ENCODE data around the gene CATSPERB.

Gene CATSPERB

DNA sequence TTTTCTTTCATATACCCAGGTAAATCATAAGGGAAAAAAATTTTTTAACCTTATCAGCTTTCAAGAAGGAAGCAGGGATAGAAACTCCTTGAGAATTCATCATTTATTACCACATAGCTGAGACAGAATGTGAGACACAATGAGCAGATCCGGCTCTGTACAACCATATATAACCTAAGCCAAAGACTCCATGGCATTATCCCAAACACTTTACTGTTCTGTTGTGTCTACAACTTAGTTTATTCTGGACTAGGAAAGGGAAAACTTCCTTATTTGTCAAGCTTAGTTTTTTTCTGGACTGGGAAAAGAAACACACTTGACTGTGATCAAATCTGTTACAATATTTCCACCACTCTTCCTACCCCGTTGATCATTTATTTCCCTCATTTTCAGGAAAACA lies 38.3 kb upstream of the CATSPERB start:
- no peaks in the 10 kb centered on the region for H3K4me1 ChIP-seq (ENCODE audit: control insufficient read depth, insufficient read depth, low read depth, low read length)
- no peak overlapping the region for H2AFZ ChIP-seq (ENCODE audit: low read depth, low read length)
- H3K27ac ChIP-seq (ENCODE audit: low read length, poor library complexity, severe bottlenecking) = no peak overlapping the region
- no peaks in the 10 kb centered on the region for H3K36me3 ChIP-seq (ENCODE audit: control insufficient read depth in 1 of 2, insufficient read depth in 2 of 2, low read depth in 1 of 2, low read length in 2 of 2)
- no peaks in the 10 kb centered on the region for H3K27me3 ChIP-seq (ENCODE audit: control insufficient read depth in 1 of 2, insufficient read depth in 1 of 2, low read length in 2 of 2)
- H3K4me3 ChIP-seq (ENCODE audit: insufficient read depth in 1 of 2, low read depth in 1 of 2, low read length in 2 of 2) = no peak overlapping the region
- H3K9me3 ChIP-seq (ENCODE audit: control insufficient read depth, low read length) = no peaks in the 10 kb centered on the region
- no peak overlapping the region for H2BK15ac ChIP-seq (ENCODE audit: low read depth, poor library complexity, severe bottlenecking)
- H2AK5ac ChIP-seq (ENCODE audit: low read length, severe bottlenecking) = no peak overlapping the region
- no peak overlapping the region for H3K18ac ChIP-seq (ENCODE audit: low read depth in 1 of 2, low read length in 2 of 2)
- H4K91ac ChIP-seq (ENCODE audit: low read length) = no peak overlapping the region
- DNase-seq = no peak
- H2BK5ac ChIP-seq (ENCODE audit: low read depth, low read length, poor library complexity, severe bottlenecking) = no peak overlapping the region
- H3K14ac ChIP-seq (ENCODE audit: low read length in 2 of 2) = no peak overlapping the region
- H3K23ac ChIP-seq (ENCODE audit: low read length in 2 of 2) = no peak overlapping the region
- H3K79me1 ChIP-seq (replicated peaks; ENCODE audit: low read length, poor library complexity, severe bottlenecking) = no peaks in the 10 kb centered on the region
- no peak overlapping the region for H2BK120ac ChIP-seq (ENCODE audit: low read depth, low read length)
- H3K9ac ChIP-seq (ENCODE audit: low read length) = no peak overlapping the region
- H3K4me2 ChIP-seq (ENCODE audit: low read length, poor library complexity, severe bottlenecking) = no peak overlapping the region
- WGBS = 100% methylated on average over 1 of the region's 2 CpGs
- no peak overlapping the region for H3K4ac ChIP-seq (ENCODE audit: low read depth in 1 of 2, low read length in 2 of 2)
- no peak overlapping the region for H4K8ac ChIP-seq (ENCODE audit: low read length)
- H2BK12ac ChIP-seq (ENCODE audit: low read length in 2 of 2) = no peak overlapping the region

DNA sequence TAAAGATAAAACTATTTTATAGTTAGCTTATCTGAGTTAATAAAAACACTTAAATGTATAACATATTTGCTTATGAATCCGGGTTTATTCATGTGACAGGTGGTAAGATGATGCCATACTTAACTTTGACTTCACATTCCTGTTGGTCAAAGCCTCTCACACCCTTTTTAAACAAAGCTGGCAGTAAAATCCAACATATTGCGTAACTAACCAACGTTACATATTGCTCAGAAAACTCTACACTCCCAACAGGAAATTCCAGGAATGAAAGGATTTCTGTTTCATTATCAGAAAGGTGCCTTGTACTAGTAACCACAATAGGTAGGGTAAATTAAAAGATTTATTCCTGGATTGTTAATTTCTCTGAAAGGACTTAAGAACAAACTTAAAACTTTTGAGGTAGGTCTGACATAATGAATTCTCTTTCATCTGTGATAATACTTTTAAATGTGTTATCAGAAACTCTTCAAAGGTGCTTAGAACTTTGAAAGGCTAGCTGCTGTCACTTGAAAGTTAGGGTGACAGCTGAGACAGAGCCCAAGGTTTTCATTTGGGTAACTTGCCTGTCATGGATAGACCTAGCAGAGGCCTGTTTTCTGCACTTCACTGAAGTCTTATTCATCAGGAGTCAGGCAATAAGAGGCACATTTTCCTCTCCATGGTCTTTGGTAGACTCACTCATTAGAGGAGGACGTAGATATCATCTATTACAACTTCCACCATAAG lies 23.8 kb upstream of the CATSPERB start:
- Histone ChIP-seq H3K4me2 (ENCODE audit: low read length, poor library complexity, severe bottlenecking) (no peak overlapping the region), H2AFZ (ENCODE audit: low read depth, low read length) (no peak overlapping the region), H2BK5ac (ENCODE audit: low read depth, low read length, poor library complexity, severe bottlenecking) (no peak overlapping the region), H3K27ac (ENCODE audit: low read length, poor library complexity, severe bottlenecking) (no peak overlapping the region), H2AK5ac (ENCODE audit: low read length, severe bottlenecking) (no peak overlapping the region), H4K91ac (ENCODE audit: low read length) (no peak overlapping the region), H3K18ac (ENCODE audit: low read depth in 1 of 2, low read length in 2 of 2) (no peak overlapping the region), H2BK120ac (ENCODE audit: low read depth, low read length) (no peak overlapping the region), H3K36me3 (ENCODE audit: control insufficient read depth in 1 of 2, insufficient read depth in 2 of 2, low read depth in 1 of 2, low read length in 2 of 2) (no peaks in the 10 kb centered on the region), H3K23ac (ENCODE audit: low read length in 2 of 2) (no peak overlapping the region), H3K9ac (ENCODE audit: low read length) (no peak overlapping the region), H3K4ac (ENCODE audit: low read depth in 1 of 2, low read length in 2 of 2) (no peak overlapping the region), H3K4me1 (ENCODE audit: control insufficient read depth, insufficient read depth, low read depth, low read length) (no peaks in the 10 kb centered on the region), H3K27me3 (ENCODE audit: control insufficient read depth in 1 of 2, insufficient read depth in 1 of 2, low read length in 2 of 2) (no peaks in the 10 kb centered on the region), H2BK15ac (ENCODE audit: low read depth, poor library complexity, severe bottlenecking) (no peak overlapping the region), H3K9me3 (ENCODE audit: control insufficient read depth, low read length) (peaks cover 15% of the 10 kb centered on the region), H4K8ac (ENCODE audit: low read length) (no peak overlapping the region), H2BK12ac (ENCODE audit: low read length in 2 of 2) (no peak overlapping the region), H3K14ac (ENCODE audit: low read length in 2 of 2) (no peak overlapping the region), H3K4me3 (ENCODE audit: insufficient read depth in 1 of 2, low read depth in 1 of 2, low read length in 2 of 2) (no peak overlapping the region), H3K79me1 (replicated peaks; ENCODE audit: low read length, poor library complexity, severe bottlenecking) (no peaks in the 10 kb centered on the region)
- DNase-seq = no peak
- 46% methylated on average over 2 of the region's 4 CpGs for WGBS

DNA sequence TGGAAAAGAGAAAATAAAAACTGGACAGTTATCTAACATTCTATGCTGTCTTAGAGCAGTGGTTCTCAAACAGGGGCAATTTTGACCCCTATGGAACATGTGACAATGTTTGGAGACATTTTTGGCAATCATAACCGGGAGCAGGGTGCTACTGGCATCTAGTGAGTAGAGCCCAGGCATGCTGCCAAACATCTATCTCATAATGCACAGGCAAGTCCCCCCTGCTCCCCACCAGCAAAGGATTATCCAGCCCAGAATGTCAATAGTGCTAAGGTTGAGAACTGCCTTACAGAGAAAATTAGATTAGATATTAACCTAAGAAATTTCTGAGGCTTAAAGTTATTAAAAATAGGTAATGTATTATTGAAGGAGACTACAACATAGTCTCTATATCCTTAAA lies 22.9 kb upstream of the CATSPERB start:
- no peak overlapping the region for H3K4ac ChIP-seq (ENCODE audit: low read depth in 1 of 2, low read length in 2 of 2)
- H2BK5ac ChIP-seq (ENCODE audit: low read depth, low read length, poor library complexity, severe bottlenecking) = no peak overlapping the region
- H3K4me1 ChIP-seq (ENCODE audit: control insufficient read depth, insufficient read depth, low read depth, low read length) = no peaks in the 10 kb centered on the region
- H3K9ac ChIP-seq (ENCODE audit: low read length) = no peak overlapping the region
- no peak overlapping the region for H2BK12ac ChIP-seq (ENCODE audit: low read length in 2 of 2)
- H2AK5ac ChIP-seq (ENCODE audit: low read length, severe bottlenecking) = no peak overlapping the region
- H2BK15ac ChIP-seq (ENCODE audit: low read depth, poor library complexity, severe bottlenecking) = no peak overlapping the region
- no peak overlapping the region for H2AFZ ChIP-seq (ENCODE audit: low read depth, low read length)
- H3K18ac ChIP-seq (ENCODE audit: low read depth in 1 of 2, low read length in 2 of 2) = no peak overlapping the region
- H3K23ac ChIP-seq (ENCODE audit: low read length in 2 of 2) = no peak overlapping the region
- H4K91ac ChIP-seq (ENCODE audit: low read length) = no peak overlapping the region
- 80% methylated on average over 1 of the region's 1 CpG for WGBS
- H4K8ac ChIP-seq (ENCODE audit: low read length) = no peak overlapping the region
- H3K27me3 ChIP-seq (ENCODE audit: control insufficient read depth in 1 of 2, insufficient read depth in 1 of 2, low read length in 2 of 2) = no peaks in the 10 kb centered on the region
- no peaks in the 10 kb centered on the region for H3K79me1 ChIP-seq (replicated peaks; ENCODE audit: low read length, poor library complexity, severe bottlenecking)
- H3K9me3 ChIP-seq (ENCODE audit: control insufficient read depth, low read length) = peaks cover 5% of the 10 kb centered on the region
- no peak overlapping the region for H3K27ac ChIP-seq (ENCODE audit: low read length, poor library complexity, severe bottlenecking)
- no peak overlapping the region for H3K4me2 ChIP-seq (ENCODE audit: low read length, poor library complexity, severe bottlenecking)
- no peak overlapping the region for H2BK120ac ChIP-seq (ENCODE audit: low read depth, low read length)
- no peak overlapping the region for H3K14ac ChIP-seq (ENCODE audit: low read length in 2 of 2)
- no peaks in the 10 kb centered on the region for H3K36me3 ChIP-seq (ENCODE audit: control insufficient read depth in 1 of 2, insufficient read depth in 2 of 2, low read depth in 1 of 2, low read length in 2 of 2)
- no peak for DNase-seq
- H3K4me3 ChIP-seq (ENCODE audit: insufficient read depth in 1 of 2, low read depth in 1 of 2, low read length in 2 of 2) = no peak overlapping the region

DNA sequence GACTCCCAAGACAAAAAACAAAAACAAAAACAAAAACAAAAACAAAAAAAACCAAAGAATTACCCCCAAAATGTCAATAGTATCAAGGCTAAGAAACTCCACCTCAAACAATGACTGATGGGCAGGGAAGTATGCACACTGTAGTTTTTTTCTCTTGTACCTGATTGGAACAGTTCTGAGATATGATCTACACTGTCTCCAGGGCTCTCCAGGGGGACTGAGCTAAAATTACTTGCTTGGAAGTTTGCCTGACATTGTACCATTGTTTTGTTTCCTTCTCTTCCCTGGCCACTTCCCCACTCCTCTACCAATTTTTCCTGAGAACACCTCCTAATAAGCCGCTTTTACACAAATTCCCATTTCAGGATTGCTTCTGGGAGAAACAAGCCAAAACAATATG lies 22.3 kb upstream of the CATSPERB start:
- Histone ChIP-seq H3K36me3 (ENCODE audit: control insufficient read depth in 1 of 2, insufficient read depth in 2 of 2, low read depth in 1 of 2, low read length in 2 of 2) (no peaks in the 10 kb centered on the region), H2BK12ac (ENCODE audit: low read length in 2 of 2) (no peak overlapping the region), H3K4me1 (ENCODE audit: control insufficient read depth, insufficient read depth, low read depth, low read length) (no peaks in the 10 kb centered on the region), H2AFZ (ENCODE audit: low read depth, low read length) (no peak overlapping the region), H3K27me3 (ENCODE audit: control insufficient read depth in 1 of 2, insufficient read depth in 1 of 2, low read length in 2 of 2) (no peaks in the 10 kb centered on the region), H4K91ac (ENCODE audit: low read length) (no peak overlapping the region), H3K9ac (ENCODE audit: low read length) (no peak overlapping the region), H4K8ac (ENCODE audit: low read length) (no peak overlapping the region), H3K27ac (ENCODE audit: low read length, poor library complexity, severe bottlenecking) (no peak overlapping the region), H2BK15ac (ENCODE audit: low read depth, poor library complexity, severe bottlenecking) (no peak overlapping the region), H3K4me3 (ENCODE audit: insufficient read depth in 1 of 2, low read depth in 1 of 2, low read length in 2 of 2) (no peak overlapping the region), H3K9me3 (ENCODE audit: control insufficient read depth, low read length) (peaks cover 1% of the 10 kb centered on the region), H3K18ac (ENCODE audit: low read depth in 1 of 2, low read length in 2 of 2) (no peak overlapping the region), H3K4ac (ENCODE audit: low read depth in 1 of 2, low read length in 2 of 2) (no peak overlapping the region), H3K79me1 (replicated peaks; ENCODE audit: low read length, poor library complexity, severe bottlenecking) (no peaks in the 10 kb centered on the region), H3K4me2 (ENCODE audit: low read length, poor library complexity, severe bottlenecking) (no peak overlapping the region), H3K14ac (ENCODE audit: low read length in 2 of 2) (no peak overlapping the region), H2BK5ac (ENCODE audit: low read depth, low read length, poor library complexity, severe bottlenecking) (no peak overlapping the region), H2AK5ac (ENCODE audit: low read length, severe bottlenecking) (no peak overlapping the region), H2BK120ac (ENCODE audit: low read depth, low read length) (no peak overlapping the region), H3K23ac (ENCODE audit: low read length in 2 of 2) (no peak overlapping the region)
- WGBS = no CpG with 5 or more reads among the region's 1 CpG
- DNase-seq = no peak
